ENCODE data around the gene NRXN3. TPM values are rescaled to one million over a fixed set of nuclear protein-coding genes. Genes with fewer than 3 reads are reported as not detected.

NRXN3 gene
- total RNA-seq, 1 donor from 2014 or later: 5.9 TPM

- H3K4me3 ChIP-seq: no peak overlapping the region
- peak; percentile 52 for DNase-seq (ENCODE audit: low spot score)
- H3F3A ChIP-seq (ENCODE audit: low read depth): no peaks in the 10 kb centered on the region
- H3K36me3 ChIP-seq: peaks cover 4% of the 10 kb centered on the region
- TF ChIP-seq EZH2phosphoT487 (IDR thresholded peaks at IDR 0.05): no peak
- TF ChIP-seq, protein P1, sequence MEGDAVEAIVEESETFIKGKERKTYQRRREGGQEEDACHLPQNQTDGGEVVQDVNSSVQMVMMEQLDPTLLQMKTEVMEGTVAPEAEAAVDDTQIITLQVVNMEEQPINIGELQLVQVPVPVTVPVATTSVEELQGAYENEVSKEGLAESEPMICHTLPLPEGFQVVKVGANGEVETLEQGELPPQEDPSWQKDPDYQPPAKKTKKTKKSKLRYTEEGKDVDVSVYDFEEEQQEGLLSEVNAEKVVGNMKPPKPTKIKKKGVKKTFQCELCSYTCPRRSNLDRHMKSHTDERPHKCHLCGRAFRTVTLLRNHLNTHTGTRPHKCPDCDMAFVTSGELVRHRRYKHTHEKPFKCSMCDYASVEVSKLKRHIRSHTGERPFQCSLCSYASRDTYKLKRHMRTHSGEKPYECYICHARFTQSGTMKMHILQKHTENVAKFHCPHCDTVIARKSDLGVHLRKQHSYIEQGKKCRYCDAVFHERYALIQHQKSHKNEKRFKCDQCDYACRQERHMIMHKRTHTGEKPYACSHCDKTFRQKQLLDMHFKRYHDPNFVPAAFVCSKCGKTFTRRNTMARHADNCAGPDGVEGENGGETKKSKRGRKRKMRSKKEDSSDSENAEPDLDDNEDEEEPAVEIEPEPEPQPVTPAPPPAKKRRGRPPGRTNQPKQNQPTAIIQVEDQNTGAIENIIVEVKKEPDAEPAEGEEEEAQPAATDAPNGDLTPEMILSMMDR (IDR thresholded peaks at IDR 0.05): peak; percentile 59
- H3K27me3 Mint-ChIP-seq (ENCODE audit: insufficient read depth, low read depth): no peaks in the 10 kb centered on the region
- no peaks in the 10 kb centered on the region for H3K79me2 ChIP-seq (ENCODE audit: low read depth)
- H3K9me3 ChIP-seq (ENCODE audit: low read depth): no peaks in the 10 kb centered on the region
- no peak overlapping the region for H3K27ac Mint-ChIP-seq
- no peak overlapping the region for H3K27ac ChIP-seq
- H3K4me3 Mint-ChIP-seq: no peak overlapping the region
- no peaks in the 10 kb centered on the region for H3K36me3 Mint-ChIP-seq
- H3K4me1 Mint-ChIP-seq: no peaks in the 10 kb centered on the region
- H3K9ac ChIP-seq: no peak overlapping the region
- no peaks in the 10 kb centered on the region for H3K27me3 ChIP-seq
- H4K20me1 ChIP-seq (ENCODE audit: low read depth): no peaks in the 10 kb centered on the region
- no peak overlapping the region for H3K4me2 ChIP-seq
- H3K9me3 Mint-ChIP-seq: peaks cover 6% of the 10 kb centered on the region
- no peaks in the 10 kb centered on the region for H3K4me1 ChIP-seq
- no peak overlapping the region for H2AFZ ChIP-seq (replicated peaks)
Measured at GRCh38 chr14:79809849-79810612, 1639.9 kb downstream of the NRXN3 start.

GRCh38 chr14:79820866-79821535 lies 1650.8 kb downstream of the NRXN3 start:
- H3K27me3 Mint-ChIP-seq (ENCODE audit: insufficient read depth, low read depth): no peaks in the 10 kb centered on the region
- Histone ChIP-seq H3K9ac (no peak overlapping the region), H3K9me3 (ENCODE audit: low read depth) (no peaks in the 10 kb centered on the region), H2AFZ (replicated peaks) (no peak overlapping the region), H4K20me1 (ENCODE audit: low read depth) (no peaks in the 10 kb centered on the region), H3F3A (ENCODE audit: low read depth) (peaks cover 26% of the 10 kb centered on the region), H3K27ac (peak overlapping the region; percentile 77), H3K4me1 (peaks cover 38% of the 10 kb centered on the region), H3K36me3 (no peaks in the 10 kb centered on the region), H3K79me2 (ENCODE audit: low read depth) (no peaks in the 10 kb centered on the region), H3K4me2 (peak overlapping the region; percentile 65), H3K4me3 (no peak overlapping the region), H3K27me3 (no peaks in the 10 kb centered on the region)
- TF ChIP-seq, protein P1 (IDR thresholded peaks at IDR 0.05): no peak
- TF ChIP-seq EZH2 (IDR thresholded peaks at IDR 0.05) (no peak), EZH2phosphoT487 (IDR thresholded peaks at IDR 0.05) (no peak)
- peaks cover 2% of the 10 kb centered on the region for H3K36me3 Mint-ChIP-seq
- peaks cover 2% of the 10 kb centered on the region for H3K9me3 Mint-ChIP-seq
- H3K4me3 Mint-ChIP-seq: no peak overlapping the region
- H3K27ac Mint-ChIP-seq: peak overlapping the region; percentile 77
- peak; percentile 43 for DNase-seq (ENCODE audit: low spot score)
- H3K4me1 Mint-ChIP-seq: peaks cover 39% of the 10 kb centered on the region

DNA sequence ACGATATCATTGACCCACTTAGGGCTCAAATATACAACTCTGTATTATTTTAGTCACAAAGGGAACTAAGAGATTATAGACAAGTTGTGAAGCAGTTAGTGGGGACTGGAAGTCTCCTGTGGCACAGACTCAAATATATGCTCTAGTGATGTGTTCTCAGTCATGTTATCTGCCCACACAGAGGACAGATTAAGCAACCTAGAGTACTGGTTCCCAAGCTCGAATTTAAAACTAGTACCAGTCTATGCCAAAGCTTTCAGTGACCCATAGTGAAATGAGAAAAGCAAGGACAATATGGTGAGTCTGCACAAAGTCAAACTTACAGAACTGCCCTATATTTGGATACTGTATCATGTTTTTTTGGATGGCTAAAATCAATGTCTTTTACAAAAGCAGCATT lies 1651.9 kb downstream of the NRXN3 start:
- Histone ChIP-seq H3F3A (ENCODE audit: low read depth) (peaks cover 26% of the 10 kb centered on the region), H3K4me3 (no peak overlapping the region), H3K4me1 (peaks cover 38% of the 10 kb centered on the region), H3K79me2 (ENCODE audit: low read depth) (no peaks in the 10 kb centered on the region), H3K36me3 (no peaks in the 10 kb centered on the region), H3K27ac (peak overlapping the region; percentile 77), H3K9ac (no peak overlapping the region), H4K20me1 (ENCODE audit: low read depth) (no peaks in the 10 kb centered on the region), H3K9me3 (ENCODE audit: low read depth) (no peaks in the 10 kb centered on the region), H3K4me2 (no peak overlapping the region), H2AFZ (replicated peaks) (no peak overlapping the region), H3K27me3 (no peaks in the 10 kb centered on the region)
- DNase-seq (ENCODE audit: low spot score): no peak
- no peak overlapping the region for H3K4me3 Mint-ChIP-seq
- H3K9me3 Mint-ChIP-seq: peaks cover 2% of the 10 kb centered on the region
- peaks cover 2% of the 10 kb centered on the region for H3K36me3 Mint-ChIP-seq
- peaks cover 39% of the 10 kb centered on the region for H3K4me1 Mint-ChIP-seq
- TF ChIP-seq EZH2phosphoT487 (IDR thresholded peaks at IDR 0.05): no peak
- TF ChIP-seq, protein P1 (IDR thresholded peaks at IDR 0.05): no peak
- no peak for TF ChIP-seq EZH2 (IDR thresholded peaks at IDR 0.05)
- H3K27me3 Mint-ChIP-seq (ENCODE audit: insufficient read depth, low read depth): no peaks in the 10 kb centered on the region
- no peak overlapping the region for H3K27ac Mint-ChIP-seq
